ENCODE results near the gene COX10.

Gene COX10

GRCh38 chr17:14072881-14073280, 3.6 kb downstream of the COX10 start:
- DNase-seq, result no peak

GRCh38 chr17:14078027-14078426, 8.7 kb downstream of the COX10 start:
- DNase-seq, result no peak

DNA sequence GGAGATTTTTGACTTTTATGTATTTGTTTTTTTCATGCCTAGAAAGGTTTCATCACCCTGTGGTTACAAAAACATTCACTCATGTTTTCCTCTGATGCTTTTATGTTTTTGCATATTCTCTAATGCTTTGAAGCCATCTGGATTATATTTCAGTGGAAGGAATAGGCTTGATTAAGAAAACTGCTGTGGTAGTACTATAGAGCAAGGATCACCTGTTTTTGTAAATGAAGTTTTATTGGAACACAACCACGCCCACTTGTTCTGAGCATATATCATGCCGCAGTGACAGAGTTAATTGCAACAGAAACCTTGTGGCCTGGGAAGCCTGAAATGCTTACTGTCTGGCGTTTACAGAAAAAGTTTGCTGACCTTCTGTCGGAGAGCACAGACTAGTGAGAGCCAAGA, 11.5 kb downstream of the COX10 start:
- no peak for DNase-seq

DNA sequence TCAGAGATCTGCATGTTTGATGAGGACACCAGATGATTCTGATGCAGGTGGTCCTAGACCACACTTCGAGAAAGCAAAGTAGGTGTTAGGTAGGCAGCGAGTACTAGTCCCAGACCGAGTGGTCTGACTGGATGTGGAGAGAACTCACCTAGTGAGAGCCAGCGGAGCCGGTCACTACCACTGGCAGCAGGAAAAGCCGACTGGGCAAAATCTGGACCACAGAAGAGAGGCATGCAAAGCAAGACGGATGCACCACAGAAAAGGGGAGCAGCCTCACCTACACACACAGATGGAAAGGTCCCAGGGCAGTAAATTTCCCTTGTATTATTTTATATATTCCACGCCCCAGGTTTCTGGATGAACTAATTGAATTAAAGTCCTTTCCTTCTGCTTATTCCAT, 13.5 kb downstream of the COX10 start:
- no peak for DNase-seq

GRCh38 chr17:14084955-14085354, 15.7 kb downstream of the COX10 start:
- no peak for DNase-seq

GRCh38 chr17:14086189-14086588, 16.9 kb downstream of the COX10 start:
- DNase-seq, result no peak

DNA sequence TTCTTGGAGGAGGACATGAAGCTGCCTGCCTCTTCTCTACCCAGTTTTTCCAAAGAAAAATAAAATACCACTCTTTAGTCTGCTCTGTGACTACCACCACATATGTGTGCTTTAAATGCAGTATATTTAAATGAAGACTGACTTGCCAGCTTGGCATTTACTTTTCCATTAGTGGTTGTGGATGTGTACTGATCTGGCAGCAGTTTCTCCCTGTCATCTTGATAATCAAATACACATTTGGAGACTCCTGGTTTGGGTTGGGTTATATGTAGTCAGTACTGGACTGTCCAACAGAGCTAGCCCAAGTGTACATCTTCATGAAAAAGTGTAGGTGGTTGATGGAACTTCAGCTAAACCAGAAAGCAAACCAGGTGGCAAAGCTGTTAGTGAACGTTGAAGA, 19.9 kb downstream of the COX10 start:
- no peak for DNase-seq

GRCh38 chr17:14091367-14091766, 22.1 kb downstream of the COX10 start:
- DNase-seq, result no peak

- no peak for DNase-seq
These were observed 23.5 kb downstream of the COX10 start for GRCh38 chr17:14092808-14093207.

DNA sequence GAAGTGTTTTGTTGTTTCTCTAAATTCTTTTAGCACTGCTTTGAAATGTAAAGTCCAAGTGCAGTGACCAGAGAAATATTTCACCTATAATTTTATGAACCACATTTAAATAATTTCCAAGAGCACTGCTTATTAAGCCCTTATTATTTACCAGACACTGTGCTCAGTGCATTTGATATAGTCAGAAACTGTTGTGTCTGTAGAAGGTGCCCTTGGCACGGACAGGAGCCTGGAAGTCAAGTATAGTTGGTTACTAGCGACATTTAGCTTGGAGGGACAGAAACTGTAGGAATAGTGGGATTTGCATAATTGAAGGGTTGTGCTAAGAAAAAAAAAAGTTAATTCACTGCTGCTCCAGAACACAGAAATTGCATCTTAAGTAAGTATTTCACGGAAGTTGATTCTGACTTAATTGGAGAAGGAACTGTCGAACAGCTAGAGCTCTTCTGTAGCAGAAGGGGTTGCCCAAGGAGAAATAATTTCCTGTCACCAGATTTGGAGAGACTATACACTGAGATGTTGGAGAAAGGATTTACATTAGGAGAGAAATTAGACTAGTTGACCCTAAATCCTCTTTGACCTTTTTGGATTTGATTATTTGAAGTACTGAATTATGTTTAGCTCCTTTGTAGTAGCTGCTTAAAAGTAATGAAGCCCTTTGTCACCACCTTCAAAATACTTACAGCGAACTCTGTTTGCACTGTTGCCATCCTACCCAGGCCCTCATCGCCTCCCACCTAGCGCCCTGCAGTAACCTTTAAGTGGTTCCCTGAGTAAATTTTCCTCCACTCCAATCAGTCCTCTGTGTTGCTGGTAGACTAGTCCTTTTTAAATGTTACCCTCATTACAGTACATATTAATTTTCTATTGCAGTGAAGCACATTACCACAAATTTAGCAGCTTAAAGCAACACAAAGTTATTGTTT, 25.6 kb downstream of the COX10 start:
- no peak for DNase-seq

- no peak for DNase-seq
These were observed 26.3 kb downstream of the COX10 start for GRCh38 chr17:14095631-14096030.

GRCh38 chr17:14098246-14098645, 28.9 kb downstream of the COX10 start:
- no peak for DNase-seq

DNA sequence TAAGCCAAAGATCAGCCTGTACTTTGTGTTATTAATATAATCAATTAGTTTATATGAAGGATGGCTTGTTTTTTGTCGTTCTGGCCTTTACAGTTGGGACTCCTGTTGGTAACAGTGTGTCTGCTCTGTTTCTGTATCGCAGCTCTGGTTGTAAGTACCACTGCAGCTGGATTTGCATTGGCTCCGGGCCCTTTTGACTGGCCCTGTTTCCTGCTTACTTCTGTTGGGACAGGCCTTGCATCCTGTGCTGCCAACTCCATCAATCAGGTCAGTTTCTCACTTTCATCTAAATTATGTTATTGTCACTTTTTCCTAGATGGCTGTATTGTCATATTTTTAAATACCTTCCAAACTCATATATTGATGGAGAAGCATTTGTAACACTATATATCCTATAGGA, 32.7 kb downstream of the COX10 start:
- DNase-seq, result no peak

GRCh38 chr17:14103836-14104235, 34.5 kb downstream of the COX10 start:
- DNase-seq, result no peak

- DNase-seq, result no peak
These were observed 35.4 kb downstream of the COX10 start for GRCh38 chr17:14104734-14105133.

DNA sequence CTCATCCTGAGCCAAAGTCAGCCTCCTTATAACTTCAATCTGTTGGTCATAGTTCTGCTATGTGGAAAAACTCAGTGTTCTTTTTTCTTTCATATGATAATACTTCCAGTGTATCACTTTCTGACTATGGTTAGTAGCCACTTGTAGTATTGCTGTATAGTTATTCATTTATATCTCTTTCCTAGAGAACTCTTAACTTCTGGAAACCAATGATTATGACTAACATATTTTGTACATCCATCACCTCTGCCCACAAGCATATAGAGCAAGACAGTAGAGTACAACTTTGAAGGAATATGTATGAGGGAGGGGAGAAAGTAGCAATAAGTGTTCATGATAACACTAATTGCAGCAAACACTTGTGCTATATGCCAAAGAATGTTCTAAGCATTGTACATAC, 38.6 kb downstream of the COX10 start:
- no peak for DNase-seq

DNA sequence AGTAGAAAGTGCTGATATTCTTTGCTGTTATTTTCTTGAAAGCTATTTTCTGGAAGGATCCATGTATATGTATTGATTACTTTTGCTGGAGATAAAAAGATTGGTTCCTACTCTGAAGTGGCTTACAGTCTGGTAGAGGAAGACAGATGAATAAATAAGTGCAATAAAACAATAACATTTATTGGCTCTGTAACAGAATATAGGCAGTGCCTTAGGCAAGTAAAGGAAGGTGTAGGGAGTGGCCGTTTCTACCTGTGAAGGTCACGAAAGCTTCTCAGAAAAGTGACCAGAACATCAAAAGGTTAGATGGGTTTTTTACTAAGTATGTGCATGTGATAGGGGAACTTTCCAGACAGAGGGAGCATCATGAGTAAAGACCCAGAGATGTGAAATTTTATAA, 43.1 kb downstream of the COX10 start:
- no peak for DNase-seq

DNA sequence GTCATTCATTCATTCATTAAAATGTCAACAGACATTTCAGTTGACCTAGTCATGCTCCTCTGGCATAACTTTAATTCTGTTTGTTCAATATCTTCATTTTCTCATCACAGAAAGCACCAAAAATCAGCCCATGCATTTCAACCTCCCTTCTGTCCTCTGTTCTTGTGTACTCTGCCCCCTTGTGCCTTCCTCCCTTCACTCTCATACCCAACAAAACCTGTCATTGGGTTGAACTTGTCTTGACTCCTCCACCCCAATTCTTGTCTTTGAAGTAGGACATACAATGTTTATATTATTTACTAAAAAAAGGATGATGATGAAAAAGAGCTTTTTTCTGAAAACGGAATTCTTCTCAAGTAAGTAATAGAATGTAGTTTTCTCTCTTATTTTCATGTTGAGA, 43.8 kb downstream of the COX10 start:
- no peak for DNase-seq

DNA sequence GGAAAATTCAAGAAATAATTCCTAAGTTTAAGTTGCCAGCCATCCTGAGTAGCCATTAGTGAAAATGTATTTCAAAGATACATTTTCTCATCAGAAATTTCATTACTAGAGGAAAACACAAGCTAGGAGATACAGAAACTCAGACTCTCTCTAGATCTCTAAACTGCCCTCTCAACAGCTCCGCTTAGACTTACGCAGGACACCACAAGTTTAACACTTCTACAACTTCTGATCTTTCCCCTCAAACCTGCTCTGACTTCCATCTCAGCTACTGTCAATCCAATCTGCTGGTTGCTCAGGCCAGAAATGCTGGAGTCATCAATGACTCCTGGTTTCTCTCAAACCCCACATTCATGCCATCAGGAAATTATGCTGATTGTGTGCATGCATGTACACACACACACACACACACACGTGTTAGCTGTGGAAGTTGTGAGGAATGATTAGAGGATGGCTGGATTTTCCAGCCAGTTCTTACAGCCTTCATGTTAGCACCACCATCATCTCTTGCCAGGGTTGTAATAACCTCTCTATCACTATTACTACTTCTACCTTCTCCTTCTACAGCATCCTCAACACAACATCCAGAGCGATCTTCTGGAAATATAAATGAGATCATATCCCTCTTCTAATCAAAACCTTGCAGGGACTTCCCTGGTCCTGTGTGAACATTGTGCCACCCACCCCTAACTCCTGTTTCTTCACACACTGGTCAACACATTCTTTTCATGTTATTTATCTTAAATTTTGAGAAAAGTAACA, 47.1 kb downstream of the COX10 start:
- DNase-seq, result no peak

- no peak for DNase-seq
These were observed 49.6 kb downstream of the COX10 start for GRCh38 chr17:14118951-14119350.

DNA sequence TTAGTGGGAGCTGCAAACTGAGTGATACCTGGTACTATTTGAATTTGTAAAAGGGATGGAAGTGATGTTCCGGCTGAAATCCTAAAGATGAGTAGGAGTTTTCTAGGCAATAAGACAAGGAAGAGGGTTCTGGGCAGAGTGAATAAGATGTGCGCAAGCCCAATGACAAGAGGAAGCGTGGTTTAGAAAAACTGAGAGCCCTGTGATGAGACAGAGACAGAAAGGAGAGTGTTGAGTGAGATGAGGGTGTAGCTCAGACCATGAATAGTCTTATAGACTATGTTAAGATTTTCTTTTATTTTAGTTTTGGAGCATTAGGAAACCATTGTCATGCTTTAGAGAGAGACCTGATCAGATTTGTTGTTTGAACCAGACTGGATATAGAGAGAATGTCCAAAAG, 50.2 kb downstream of the COX10 start:
- no peak for DNase-seq

GRCh38 chr17:14121952-14122351, 52.6 kb downstream of the COX10 start:
- DNase-seq, result no peak

DNA sequence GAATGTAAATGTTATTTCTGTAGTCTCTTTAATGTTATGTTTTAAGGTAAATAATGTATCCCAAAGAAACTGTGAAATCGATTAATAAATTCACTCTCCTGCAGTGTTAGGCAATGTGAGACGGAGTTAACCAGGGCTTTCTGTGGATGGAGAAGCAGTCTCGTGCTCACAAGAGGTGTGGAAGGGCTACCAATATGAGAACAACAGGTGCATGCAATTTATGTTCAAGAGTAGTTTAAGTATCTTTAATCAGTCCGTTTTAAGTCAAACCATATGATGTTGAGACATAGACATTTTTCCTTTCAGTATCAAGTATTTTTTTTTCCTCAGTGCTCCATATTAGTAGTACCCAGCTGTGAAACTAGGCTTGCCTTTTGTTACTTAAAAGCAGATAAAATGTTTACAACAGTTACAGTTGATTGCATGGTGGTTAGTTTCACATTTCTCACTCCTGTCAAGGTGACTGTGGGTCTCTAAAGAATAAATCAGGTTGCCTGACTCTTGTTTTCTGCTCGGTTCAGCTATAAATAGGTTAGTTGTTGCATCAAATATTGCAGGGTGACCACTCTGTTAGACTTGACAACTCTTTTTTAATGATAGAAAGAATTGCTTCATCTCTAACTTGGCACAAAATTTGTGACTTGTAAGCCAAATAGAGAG, 54.4 kb downstream of the COX10 start:
- DNase-seq, result no peak

- DNase-seq, result no peak
These were observed 55.5 kb downstream of the COX10 start for GRCh38 chr17:14124854-14125253.
